HG02642 (cell line): ENCODE data around the gene DMRTC2.
"Not testable (repeated sequence)": the region's sequence is repeated elsewhere in the genome, so short reads cannot be mapped to it uniquely, and the experiment has no call there.

ENCODE experiments used
- ATAC-seq: cut with Tn5 transposase; IDR thresholded peaks from one replicate; pipeline ENCODE4 v1.9.1; 2021; ENCODE audit warnings: mild to moderate bottlenecking; ENCODE audit not compliant: unreplicated experiment, poor library complexity

The DMRTC2 gene

DNA sequence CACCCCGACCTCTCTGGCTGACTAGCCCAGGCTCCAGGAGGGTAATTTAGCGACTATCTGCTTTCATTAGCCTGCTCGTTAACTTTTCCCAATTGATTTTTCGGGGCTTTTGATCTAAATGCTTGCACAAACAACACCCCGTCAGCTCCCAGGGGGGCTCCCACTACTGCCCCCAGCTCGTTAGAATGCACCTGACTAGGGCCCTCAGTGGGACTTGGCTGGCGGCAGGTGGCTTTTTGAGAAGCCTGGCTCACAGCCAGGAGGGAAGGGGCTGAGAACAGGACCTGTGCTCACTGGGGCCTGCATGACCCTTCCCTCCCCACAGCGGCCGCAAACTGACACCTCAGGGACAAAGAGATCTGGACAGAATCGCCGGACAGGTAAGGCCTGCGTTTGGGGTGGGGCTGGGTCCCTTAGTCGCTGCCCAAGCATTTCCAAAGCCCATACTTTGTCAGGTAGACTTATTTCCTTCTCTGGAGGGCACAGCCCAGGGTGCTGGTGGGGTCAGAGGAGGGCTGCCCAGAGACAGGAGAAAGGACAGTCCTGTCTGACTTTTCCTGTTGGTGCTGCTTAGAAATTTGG lies 24.6 kb downstream of the DMRTC2 start:
- no peak for ATAC-seq

GRCh38 chr19:41870401-41870873 lies 25.6 kb downstream of the DMRTC2 start:
- ATAC-seq = no peak

GRCh38 chr19:41871573-41872383 lies 26.9 kb downstream of the DMRTC2 start:
- peak; percentile 47 for ATAC-seq

- ATAC-seq = no peak
Measured at GRCh38 chr19:41872384-41872774, 27.5 kb downstream of the DMRTC2 start.

- no peak for ATAC-seq
Measured at GRCh38 chr19:41872775-41873647, 28.2 kb downstream of the DMRTC2 start.

DNA sequence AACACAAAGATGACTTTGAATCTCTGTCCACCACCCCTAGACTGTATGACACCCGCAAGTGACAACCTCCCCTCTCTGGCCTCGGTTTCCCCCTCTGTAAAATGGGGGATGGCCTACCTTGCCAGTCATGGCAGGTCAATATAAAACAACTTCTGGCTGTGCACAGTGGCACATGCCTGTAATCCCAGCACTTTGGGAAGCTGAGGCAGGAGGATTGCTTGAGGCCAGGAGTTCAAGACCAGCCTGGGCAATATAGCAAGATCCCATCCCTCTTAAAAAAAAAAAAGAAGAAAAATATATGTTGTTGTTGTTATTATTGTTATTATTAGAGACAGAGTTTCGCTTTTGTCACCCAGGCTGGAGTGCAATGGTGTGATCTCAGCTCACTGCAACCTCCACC lies 31.1 kb downstream of the DMRTC2 start:
- ATAC-seq = not testable (repeated sequence)

DNA sequence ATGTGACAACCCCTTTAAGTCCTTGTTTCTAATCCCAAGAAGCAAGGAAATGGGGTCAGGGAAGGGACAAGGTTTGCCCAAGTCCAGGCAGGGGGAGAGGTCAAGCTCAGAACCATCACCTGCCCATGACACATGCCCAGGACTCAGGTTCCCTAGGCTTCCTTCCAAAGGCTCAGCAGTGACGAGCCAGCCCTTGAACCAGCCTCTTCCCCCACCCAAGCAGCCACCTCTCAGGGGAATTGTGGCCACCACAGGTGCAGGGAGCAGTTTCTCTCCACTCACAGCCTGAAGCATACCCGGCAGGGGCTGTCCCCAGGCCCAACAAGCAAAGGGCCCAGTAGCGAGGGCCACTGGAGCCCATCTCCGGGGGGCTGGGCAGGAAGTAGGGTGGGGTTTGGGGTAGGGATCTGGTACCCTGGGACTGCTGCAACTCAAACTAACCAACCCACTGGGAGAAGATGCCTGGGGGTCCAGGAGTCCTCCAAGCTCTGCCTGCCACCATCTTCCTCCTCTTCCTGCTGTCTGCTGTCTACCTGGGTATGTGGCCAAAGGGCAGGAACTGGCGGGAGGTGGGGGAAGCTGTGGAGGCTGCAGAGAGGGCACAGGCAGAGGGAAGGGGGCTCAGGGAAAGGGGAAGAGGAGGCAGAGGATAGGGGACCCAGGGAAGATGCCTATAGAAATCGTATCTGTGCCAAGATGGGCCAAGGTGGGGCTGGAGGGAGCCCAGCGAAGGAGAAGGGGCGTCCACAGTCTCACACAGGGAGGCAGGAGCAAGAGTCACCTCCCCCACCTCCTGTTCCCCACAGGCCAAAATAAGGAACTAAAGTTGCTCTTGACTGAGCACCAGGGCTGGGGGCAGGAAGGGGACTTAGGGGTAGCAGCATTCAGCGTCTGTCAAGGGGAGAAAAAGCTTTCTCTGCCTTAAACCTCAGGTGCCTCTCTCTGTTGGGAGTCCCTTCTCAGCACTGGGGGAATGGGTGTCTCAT lies 32.3 kb downstream of the DMRTC2 start, which contains the start of gene CD79A:
Gene CD79A (plus strand): TSS at position 433 of the 986 bp plus-strand sequence. CDS start 26 bp downstream, at position 459.
- peak; percentile 67 for ATAC-seq

DNA sequence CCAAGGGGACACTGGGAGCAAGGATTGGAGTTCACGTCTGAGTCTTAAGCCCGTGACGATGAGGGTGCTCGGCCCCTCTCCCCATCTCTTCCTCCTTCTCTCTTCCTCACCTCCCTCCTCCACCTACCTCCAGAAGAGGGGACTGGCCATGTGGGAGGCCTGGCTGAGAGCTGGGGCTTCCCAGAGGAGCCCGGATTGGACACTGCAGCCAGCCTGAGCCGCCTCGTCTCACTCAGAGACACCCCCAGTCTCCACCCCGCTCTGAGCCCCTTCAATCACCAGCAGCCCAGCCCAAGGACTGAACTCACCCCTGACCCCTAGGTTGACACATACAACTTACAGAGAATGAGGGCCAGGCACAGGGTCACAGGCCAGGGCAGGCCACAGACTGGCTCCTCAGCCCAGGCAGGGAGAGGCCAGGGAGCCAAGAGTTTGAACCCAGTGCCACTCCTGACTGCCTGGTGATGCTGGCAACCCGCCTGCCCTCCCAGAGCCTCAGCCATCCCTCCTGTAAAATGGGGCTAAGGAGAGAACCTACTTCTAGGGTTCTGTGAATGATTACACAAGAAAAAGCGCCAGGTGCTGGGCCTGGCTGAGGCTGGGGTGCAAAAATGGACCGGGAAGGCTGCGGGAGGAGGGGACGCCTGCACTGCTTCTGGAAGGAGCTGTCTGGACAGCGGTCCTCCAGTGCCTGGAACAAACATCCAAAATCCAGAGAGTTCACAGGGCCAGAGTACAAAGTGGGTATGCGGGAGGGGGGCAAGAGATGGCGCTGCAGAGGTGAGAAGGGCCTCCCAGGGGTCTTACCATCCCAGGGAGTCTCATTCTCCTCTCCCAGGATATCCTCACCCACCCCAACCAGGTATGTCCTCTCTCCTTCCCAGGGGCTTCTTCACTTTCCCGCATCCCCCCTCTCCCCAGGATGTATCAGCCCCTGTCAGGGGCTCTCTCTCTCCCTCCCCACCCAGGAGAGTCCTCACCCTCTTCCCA lies 33.4 kb downstream of the DMRTC2 start:
- no peak for ATAC-seq

DNA sequence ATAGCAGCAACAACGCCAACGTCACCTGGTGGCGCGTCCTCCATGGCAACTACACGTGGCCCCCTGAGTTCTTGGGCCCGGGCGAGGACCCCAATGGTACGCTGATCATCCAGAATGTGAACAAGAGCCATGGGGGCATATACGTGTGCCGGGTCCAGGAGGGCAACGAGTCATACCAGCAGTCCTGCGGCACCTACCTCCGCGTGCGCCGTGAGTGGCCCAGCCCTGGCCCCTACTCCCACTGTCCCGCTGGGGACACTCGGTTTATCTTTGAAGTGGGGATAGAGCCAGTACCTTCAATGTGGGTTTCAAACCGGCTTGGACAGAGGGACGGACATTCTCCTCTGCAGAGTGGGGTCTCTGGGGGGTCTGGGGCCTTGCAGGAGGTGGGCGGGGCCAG lies 34.2 kb downstream of the DMRTC2 start:
- no peak for ATAC-seq

DNA sequence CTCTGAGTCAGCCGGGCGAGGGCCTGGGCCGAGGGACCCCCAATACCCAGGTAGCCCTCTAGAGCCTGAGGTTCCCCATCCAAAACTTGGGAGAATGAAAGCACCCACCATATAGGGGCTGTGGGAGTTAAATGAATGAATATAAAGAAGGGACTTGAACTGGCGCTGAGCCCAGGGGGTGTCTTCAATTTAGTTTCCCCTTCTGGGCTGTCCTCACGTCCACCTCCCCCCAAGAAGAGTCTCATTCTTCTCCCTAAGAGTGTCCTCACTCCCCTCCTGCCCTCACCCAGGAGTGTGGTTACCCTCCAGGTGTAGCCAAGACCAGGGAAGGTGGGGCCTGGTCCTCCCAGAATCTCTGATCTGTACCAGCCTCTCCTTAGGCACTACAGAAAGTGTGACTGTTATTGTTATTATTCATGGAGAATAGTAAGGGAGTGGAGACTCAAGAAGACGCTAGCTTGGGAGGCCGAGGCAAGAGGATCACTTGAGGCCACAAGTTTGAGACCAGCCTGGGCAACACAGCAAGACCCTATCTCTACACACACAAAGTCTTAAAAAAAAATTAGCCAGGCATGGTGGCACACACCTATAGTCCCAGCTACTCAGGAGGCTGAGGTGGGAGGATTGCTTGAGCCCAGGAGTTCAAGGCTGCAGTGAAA lies 35.0 kb downstream of the DMRTC2 start:
- no peak for ATAC-seq

- ATAC-seq = no peak
Measured at GRCh38 chr19:41880329-41880708, 35.5 kb downstream of the DMRTC2 start.

- ATAC-seq = no peak
Measured at GRCh38 chr19:41882568-41883462, 38.0 kb downstream of the DMRTC2 start, which contains the start of gene ARHGEF1. TSS of gene ARHGEF1 (plus strand) at chr19:41883184. CDS start at chr19:41888083, 4,899 bp downstream.

DNA sequence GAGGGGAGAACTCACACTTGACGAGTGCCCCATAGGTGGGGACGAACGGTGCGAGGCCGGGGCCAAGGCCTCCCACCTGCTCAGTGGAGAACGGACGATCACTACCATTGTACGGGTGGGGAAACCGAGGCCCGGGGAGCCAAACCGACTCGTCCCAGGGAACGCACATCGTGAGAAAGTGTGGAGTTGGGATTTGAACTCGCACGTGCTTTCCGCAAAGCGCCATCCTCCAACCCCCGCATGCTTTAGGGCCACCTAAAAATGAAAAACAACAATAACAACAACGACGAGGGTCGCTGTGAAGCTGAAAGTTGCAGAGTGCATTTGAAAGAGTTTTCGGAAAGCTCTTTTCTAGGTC lies 38.6 kb downstream of the DMRTC2 start:
- ATAC-seq = no peak

GRCh38 chr19:41883821-41884733 lies 39.2 kb downstream of the DMRTC2 start:
- ATAC-seq = peak; percentile 78

GRCh38 chr19:41886761-41887710 lies 42.2 kb downstream of the DMRTC2 start:
- no peak for ATAC-seq
